ENCODE measurements around the gene HOMER1. TPM values are rescaled to one million over a fixed set of nuclear protein-coding genes. Genes with fewer than 3 reads are reported as not detected.
A peak's percentile ranks its signal among the peaks of the same experiment; 100 is the strongest.

HOMER1 gene
- total and polyA plus RNA-seq, 2 of the 13 experiments (the other 11 are each of a cell fraction or from before 2014, with no cell fraction given) = 5.3 to 24.8 TPM

DNA sequence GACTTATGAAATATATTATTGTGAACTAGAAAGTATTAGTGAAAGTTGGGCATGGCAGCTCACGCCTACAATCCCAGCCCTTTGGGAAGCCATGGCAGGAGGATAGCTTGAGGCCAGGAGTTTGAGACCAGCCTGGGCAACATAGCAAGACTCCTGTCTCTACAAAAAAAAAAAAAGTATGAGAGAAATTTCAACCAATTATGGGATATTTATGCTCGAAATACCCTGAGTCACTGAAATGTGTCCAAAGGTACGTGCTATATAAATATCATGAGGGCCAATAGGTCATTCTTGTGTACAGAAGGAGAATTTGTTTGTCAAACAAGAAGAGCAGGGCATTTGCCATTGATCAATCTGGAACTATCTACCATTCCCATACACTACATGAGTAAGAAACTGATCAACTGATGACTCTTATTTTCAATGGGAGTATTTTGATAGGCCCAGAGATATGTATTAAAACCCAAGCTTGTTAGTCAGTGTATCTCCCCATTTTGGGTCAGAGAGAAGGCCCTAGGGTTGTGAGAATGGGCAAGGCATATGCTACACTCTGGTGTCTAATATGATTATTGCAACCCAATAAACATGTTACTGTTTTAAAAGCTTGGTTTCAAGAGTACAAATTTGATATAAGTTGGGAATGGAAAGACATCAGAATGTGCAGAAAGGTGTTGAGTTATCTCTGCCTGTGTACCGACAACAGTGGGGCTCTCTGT is 21.7 kb upstream of the HOMER1 start (continued):
- no peak for TF ChIP-seq ZNF607 (CRISPR knock-in tag; IDR thresholded peaks at IDR 0.05; ENCODE audit: borderline replicate concordance)
- TF ChIP-seq ZNF589 (CRISPR knock-in tag; conservative IDR thresholded peaks at IDR 0.05) = no peak
- TF ChIP-seq, protein P1, sequence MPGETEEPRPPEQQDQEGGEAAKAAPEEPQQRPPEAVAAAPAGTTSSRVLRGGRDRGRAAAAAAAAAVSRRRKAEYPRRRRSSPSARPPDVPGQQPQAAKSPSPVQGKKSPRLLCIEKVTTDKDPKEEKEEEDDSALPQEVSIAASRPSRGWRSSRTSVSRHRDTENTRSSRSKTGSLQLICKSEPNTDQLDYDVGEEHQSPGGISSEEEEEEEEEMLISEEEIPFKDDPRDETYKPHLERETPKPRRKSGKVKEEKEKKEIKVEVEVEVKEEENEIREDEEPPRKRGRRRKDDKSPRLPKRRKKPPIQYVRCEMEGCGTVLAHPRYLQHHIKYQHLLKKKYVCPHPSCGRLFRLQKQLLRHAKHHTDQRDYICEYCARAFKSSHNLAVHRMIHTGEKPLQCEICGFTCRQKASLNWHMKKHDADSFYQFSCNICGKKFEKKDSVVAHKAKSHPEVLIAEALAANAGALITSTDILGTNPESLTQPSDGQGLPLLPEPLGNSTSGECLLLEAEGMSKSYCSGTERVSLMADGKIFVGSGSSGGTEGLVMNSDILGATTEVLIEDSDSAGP (CRISPR knock-in tag; IDR thresholded peaks at IDR 0.05; ENCODE audit: borderline replicate concordance) = no peak
- TF ChIP-seq, protein P2, sequence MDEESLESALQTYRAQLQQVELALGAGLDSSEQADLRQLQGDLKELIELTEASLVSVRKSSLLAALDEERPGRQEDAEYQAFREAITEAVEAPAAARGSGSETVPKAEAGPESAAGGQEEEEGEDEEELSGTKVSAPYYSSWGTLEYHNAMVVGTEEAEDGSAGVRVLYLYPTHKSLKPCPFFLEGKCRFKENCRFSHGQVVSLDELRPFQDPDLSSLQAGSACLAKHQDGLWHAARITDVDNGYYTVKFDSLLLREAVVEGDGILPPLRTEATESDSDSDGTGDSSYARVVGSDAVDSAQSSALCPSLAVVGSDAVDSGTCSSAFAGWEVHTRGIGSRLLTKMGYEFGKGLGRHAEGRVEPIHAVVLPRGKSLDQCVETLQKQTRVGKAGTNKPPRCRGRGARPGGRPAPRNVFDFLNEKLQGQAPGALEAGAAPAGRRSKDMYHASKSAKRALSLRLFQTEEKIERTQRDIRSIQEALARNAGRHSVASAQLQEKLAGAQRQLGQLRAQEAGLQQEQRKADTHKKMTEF (CRISPR knock-in tag; IDR thresholded peaks at IDR 0.05) = peak; percentile 70; the same call in 1 of the 2 replicates
- no peak for TF ChIP-seq CBX1 (IDR thresholded peaks at IDR 0.05; ENCODE audit: low read depth)
- no peak for TF ChIP-seq BRD4 (CRISPR knock-in tag; IDR thresholded peaks at IDR 0.05)
- no peak for TF ChIP-seq TSC22D2 (CRISPR knock-in tag; IDR thresholded peaks at IDR 0.05; ENCODE audit: borderline replicate concordance)
- no peak for TF ChIP-seq GABPA (IDR thresholded peaks at IDR 0.05; ENCODE audit: low read depth, low read length)
- TF ChIP-seq GABPA (CRISPR knock-in tag; IDR thresholded peaks at IDR 0.05; ENCODE audit: low read depth) = 0 out of 2 replicates have a peak, but pooled peaks have one; percentile 37
- TF ChIP-seq MBNL3 (CRISPR knock-in tag; conservative IDR thresholded peaks at IDR 0.05) = no peak
- TF ChIP-seq ZSCAN31 (CRISPR knock-in tag; IDR thresholded peaks at IDR 0.05; ENCODE audit: low read depth) = no peak
- no peak for TF ChIP-seq MTF2 (CRISPR knock-in tag; IDR thresholded peaks at IDR 0.05; ENCODE audit: borderline replicate concordance)
- no peak for TF ChIP-seq REXO4 (CRISPR knock-in tag; IDR thresholded peaks at IDR 0.05; ENCODE audit: borderline replicate concordance)
- TF ChIP-seq AGO1 (IDR thresholded peaks at IDR 0.05; ENCODE audit: low read depth, low read length, poor library complexity, severe bottlenecking) = no peak
- no peak for TF ChIP-seq ZNF766 (CRISPR knock-in tag; IDR thresholded peaks at IDR 0.05; ENCODE audit: borderline replicate concordance)
- TF ChIP-seq, protein P3, sequence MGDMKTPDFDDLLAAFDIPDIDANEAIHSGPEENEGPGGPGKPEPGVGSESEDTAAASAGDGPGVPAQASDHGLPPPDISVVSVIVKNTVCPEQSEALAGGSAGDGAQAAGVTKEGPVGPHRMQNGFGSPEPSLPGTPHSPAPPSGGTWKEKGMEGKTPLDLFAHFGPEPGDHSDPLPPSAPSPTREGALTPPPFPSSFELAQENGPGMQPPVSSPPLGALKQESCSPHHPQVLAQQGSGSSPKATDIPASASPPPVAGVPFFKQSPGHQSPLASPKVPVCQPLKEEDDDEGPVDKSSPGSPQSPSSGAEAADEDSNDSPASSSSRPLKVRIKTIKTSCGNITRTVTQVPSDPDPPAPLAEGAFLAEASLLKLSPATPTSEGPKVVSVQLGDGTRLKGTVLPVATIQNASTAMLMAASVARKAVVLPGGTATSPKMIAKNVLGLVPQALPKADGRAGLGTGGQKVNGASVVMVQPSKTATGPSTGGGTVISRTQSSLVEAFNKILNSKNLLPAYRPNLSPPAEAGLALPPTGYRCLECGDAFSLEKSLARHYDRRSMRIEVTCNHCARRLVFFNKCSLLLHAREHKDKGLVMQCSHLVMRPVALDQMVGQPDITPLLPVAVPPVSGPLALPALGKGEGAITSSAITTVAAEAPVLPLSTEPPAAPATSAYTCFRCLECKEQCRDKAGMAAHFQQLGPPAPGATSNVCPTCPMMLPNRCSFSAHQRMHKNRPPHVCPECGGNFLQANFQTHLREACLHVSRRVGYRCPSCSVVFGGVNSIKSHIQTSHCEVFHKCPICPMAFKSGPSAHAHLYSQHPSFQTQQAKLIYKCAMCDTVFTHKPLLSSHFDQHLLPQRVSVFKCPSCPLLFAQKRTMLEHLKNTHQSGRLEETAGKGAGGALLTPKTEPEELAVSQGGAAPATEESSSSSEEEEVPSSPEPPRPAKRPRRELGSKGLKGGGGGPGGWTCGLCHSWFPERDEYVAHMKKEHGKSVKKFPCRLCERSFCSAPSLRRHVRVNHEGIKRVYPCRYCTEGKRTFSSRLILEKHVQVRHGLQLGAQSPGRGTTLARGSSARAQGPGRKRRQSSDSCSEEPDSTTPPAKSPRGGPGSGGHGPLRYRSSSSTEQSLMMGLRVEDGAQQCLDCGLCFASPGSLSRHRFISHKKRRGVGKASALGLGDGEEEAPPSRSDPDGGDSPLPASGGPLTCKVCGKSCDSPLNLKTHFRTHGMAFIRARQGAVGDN (CRISPR knock-in tag; IDR thresholded peaks at IDR 0.05) = no peak
- TF ChIP-seq, protein P4, sequence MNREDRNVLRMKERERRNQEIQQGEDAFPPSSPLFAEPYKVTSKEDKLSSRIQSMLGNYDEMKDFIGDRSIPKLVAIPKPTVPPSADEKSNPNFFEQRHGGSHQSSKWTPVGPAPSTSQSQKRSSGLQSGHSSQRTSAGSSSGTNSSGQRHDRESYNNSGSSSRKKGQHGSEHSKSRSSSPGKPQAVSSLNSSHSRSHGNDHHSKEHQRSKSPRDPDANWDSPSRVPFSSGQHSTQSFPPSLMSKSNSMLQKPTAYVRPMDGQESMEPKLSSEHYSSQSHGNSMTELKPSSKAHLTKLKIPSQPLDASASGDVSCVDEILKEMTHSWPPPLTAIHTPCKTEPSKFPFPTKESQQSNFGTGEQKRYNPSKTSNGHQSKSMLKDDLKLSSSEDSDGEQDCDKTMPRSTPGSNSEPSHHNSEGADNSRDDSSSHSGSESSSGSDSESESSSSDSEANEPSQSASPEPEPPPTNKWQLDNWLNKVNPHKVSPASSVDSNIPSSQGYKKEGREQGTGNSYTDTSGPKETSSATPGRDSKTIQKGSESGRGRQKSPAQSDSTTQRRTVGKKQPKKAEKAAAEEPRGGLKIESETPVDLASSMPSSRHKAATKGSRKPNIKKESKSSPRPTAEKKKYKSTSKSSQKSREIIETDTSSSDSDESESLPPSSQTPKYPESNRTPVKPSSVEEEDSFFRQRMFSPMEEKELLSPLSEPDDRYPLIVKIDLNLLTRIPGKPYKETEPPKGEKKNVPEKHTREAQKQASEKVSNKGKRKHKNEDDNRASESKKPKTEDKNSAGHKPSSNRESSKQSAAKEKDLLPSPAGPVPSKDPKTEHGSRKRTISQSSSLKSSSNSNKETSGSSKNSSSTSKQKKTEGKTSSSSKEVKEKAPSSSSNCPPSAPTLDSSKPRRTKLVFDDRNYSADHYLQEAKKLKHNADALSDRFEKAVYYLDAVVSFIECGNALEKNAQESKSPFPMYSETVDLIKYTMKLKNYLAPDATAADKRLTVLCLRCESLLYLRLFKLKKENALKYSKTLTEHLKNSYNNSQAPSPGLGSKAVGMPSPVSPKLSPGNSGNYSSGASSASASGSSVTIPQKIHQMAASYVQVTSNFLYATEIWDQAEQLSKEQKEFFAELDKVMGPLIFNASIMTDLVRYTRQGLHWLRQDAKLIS (CRISPR knock-in tag; IDR thresholded peaks at IDR 0.05) = no peak
